Esophagus (tissue), 2 donors: ENCODE measurements around the gene SF3B3. TPM values are rescaled to one million over a fixed set of nuclear protein-coding genes. Genes with fewer than 3 reads are reported as not detected.
"Not testable (repeated sequence)": the region's sequence is repeated elsewhere in the genome, so short reads cannot be mapped to it uniquely, and the experiment has no call there.

Source experiments
- H3K27ac ChIP-seq, 2 donors: one replicate each; pipeline ENCODE4 v1.5.1; 2013; ENCODE audit warnings: low read depth in 2 of 2, mild to moderate bottlenecking in 2 of 2, inconsistent platforms in 1 of 2, low read length in 1 of 2, moderate library complexity in 1 of 2
- H3K27me3 ChIP-seq, 2 donors: one replicate each; pipeline ENCODE4 v1.6.1; 2013; ENCODE audit warnings: low read length in 2 of 2, control low read depth in 1 of 2, mild to moderate bottlenecking in 1 of 2; ENCODE audit not compliant: insufficient read depth in 2 of 2, control insufficient read depth in 1 of 2
- H3K36me3 ChIP-seq, 2 donors: one replicate each; pipeline ENCODE4 v1.6.1; 2013; ENCODE audit warnings: low read length in 1 of 2; ENCODE audit not compliant: control insufficient read depth in 2 of 2, insufficient read depth in 2 of 2
- H3K4me1 ChIP-seq, 2 donors: one replicate each; pipeline ENCODE4 v1.6.1; 2013; ENCODE audit warnings: low read length in 1 of 2; ENCODE audit not compliant: control insufficient read depth in 2 of 2, insufficient read depth in 2 of 2
- H3K4me3 ChIP-seq, 2 donors: one replicate each; pipeline ENCODE4 v1.5.1; 2013; ENCODE audit warnings: low read length in 2 of 2, mild to moderate bottlenecking in 2 of 2, low read depth in 1 of 2, moderate library complexity in 1 of 2
- H3K9me3 ChIP-seq, 2 donors: one replicate each; pipeline ENCODE4 v1.6.1; 2013; ENCODE audit warnings: mild to moderate bottlenecking in 2 of 2, low read depth in 1 of 2, low read length in 1 of 2, moderate library complexity in 1 of 2; ENCODE audit not compliant: control insufficient read depth in 2 of 2, insufficient read depth in 1 of 2
- WGBS, 2 donors: extraction: QIAGEN DNeasy Blood & Tissue Kit; methylation state at CpG; one replicate each; pipeline ENCODE4 v1.1.7; 2013; 5-methylcytosine and 5-hydroxymethylcytosine counted together
- polyA plus RNA-seq, 2 donors: library from polyadenylated mRNA; stranded (reverse); fragments of 200-250 nt; gene quantifications; one replicate each; pipeline ENCODE4 v1.2.3, GENCODE V29; 2013
- donor health status: healthy with polysubstance abuse.
- donor health status: Bipolar disorder and iron deficiency.

Gene SF3B3
- polyA plus RNA-seq, 2 donors = 114 to 129 TPM

DNA sequence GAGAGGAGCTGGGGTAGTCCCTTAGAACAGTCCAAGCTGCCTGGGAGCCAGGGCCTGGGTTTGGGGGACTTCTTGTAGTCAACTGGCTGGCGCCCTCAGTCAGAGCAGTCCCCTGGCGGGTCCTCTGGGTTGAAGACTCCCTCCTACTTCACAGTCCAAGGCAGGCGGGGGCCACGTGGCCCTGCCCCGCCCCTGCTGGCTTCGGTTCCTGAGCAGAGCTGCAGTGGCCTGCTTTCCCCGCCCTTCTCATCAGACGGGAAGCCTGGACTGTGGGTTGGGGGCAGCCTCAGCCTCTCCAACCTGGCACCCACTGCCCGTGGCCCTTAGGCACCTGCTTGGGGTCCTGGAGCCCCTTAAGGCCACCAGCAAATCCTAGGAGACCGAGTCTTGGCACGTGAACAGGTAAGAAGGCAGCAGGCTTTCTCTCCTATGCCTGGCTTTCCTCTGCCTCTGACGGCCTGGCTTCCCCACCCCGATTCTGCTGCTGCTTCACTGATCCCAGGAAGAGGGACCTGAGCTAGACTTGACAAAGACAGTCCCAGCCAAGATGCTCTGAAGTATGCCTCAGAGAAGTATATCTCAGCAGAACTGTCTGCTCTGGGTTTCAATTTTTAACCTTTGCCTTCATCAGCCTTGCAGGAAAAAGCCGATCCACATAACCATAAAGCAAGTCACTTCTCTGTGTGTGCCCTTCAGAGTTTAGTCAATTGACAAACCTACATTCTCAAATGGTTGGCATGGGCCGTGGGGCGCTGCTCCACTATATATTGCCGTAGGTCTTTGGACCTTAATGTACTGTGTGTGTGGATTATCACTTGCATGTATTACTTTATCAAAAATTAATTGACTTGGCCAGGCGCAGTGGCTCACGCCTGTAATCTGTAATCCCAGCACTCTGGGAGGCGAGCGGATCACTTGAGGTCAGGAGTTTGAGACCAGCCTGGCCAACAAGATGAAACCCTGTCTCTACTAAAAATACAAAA is 56.3 kb downstream of the SF3B3 start:
- Histone ChIP-seq H3K36me3 (no peaks in the 10 kb centered on the region), H3K4me3 (peak overlapping the region; percentile 30 to 46), H3K27ac (peak overlapping the region; percentile 39 to 90), H3K9me3 (no peaks in the 10 kb centered on the region), H3K4me1 (peaks cover 8 to 11% of the 10 kb centered on the region in 2 donors), H3K27me3 (no peaks in the 10 kb centered on the region)
- 46 to 48% methylated on average over 21 of the region's 21 CpGs for WGBS, 2 donors

DNA sequence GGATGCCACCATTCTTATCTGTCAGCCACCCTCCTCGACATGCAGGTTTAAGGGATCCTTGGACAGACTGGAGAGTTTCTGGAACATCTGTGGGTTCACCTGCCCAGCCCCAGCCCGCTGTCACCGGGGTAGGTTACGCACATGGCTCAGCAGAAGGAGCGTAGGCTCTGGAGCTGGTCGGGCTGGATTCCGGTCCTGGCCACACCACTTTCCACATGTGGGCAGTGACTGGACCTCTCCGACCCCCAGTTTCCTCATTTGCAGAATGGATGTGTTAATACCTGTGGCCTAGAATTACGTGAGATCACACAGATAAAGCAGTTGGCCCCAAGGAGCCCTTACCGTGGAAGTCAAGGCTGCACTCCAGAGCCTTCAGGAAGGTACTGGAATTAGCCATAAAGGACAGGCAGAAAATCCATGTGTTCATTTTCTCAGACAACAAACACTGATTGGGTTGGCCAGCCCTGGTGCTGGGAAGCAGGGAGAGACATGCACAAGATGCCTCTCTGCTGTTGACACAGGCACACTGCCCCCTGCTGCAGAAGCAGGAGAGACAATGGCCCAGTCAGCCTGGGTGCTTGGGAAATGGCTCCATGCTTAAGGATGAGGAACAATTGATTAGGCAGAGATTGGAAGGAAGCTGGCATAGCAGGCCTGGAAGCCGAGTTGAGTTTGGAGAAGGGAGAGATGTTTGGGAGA is 58.8 kb downstream of the SF3B3 start:
- peaks cover 8 to 11% of the 10 kb centered on the region in 2 donors for H3K4me1 ChIP-seq
- WGBS, 2 donors = 75 to 80% methylated on average over 11 of the region's 11 CpGs
- H3K27ac ChIP-seq = peak overlapping the region in 1 of 2 donors; percentile 62
- no peaks in the 10 kb centered on the region for H3K36me3 ChIP-seq
- H3K27me3 ChIP-seq = no peaks in the 10 kb centered on the region
- no peak overlapping the region for H3K4me3 ChIP-seq
- no peaks in the 10 kb centered on the region for H3K9me3 ChIP-seq

DNA sequence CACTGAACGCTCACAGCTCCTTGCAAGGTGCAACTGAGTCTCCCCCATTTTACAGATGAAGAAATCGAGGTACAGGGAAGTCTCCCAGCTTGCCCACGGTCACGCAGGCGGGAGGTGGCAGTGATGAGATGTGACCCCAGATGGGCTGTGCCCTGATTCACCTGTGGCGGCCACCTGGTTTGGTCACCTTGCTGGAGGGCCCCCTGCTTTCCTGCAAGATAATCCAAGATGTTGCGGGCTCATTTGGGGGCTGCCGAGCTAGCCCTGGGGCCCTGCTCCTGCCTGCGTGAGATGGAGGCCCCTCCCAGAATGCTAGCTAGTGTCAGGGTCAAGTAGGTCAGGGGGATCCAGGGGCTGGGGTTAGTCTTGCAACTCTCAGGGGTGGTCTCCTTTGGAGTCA is 63.1 kb downstream of the SF3B3 start:
- Histone ChIP-seq H3K4me3 (no peak overlapping the region), H3K36me3 (no peaks in the 10 kb centered on the region), H3K27me3 (no peaks in the 10 kb centered on the region), H3K4me1 (peaks cover 10 to 20% of the 10 kb centered on the region in 2 donors), H3K9me3 (no peaks in the 10 kb centered on the region), H3K27ac (peak overlapping the region in 1 of 2 donors; percentile 47)
- 89 to 96% methylated on average over 9 of the region's 9 CpGs for WGBS, 2 donors

DNA sequence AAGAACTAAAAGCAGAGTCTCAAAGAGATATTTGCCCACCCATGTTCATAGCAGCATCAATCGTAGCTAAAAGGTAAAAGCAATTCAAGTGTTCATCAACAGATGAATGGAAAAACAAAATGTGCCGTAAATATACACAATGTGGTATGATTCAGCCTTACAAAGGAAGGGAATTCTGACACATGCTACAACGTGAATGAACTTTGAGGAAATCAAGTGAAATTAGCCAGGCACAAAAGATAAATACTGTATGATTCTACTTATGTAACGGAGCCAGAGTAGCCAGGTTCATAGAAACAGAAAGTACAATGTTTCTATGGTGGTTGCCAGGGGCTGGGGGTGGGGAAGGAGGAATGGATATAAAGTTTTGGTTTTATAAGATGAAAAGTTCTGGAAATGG is 64.9 kb downstream of the SF3B3 start:
- peaks cover 8 to 22% of the 10 kb centered on the region in 2 donors for H3K4me1 ChIP-seq
- peak overlapping the region; percentile 33 to 71 for H3K27ac ChIP-seq
- H3K36me3 ChIP-seq = no peaks in the 10 kb centered on the region
- WGBS, 2 donors = 12 to 33% methylated on average over 4 of the region's 4 CpGs
- no peak overlapping the region for H3K4me3 ChIP-seq
- H3K9me3 ChIP-seq = no peaks in the 10 kb centered on the region
- H3K27me3 ChIP-seq = no peaks in the 10 kb centered on the region

DNA sequence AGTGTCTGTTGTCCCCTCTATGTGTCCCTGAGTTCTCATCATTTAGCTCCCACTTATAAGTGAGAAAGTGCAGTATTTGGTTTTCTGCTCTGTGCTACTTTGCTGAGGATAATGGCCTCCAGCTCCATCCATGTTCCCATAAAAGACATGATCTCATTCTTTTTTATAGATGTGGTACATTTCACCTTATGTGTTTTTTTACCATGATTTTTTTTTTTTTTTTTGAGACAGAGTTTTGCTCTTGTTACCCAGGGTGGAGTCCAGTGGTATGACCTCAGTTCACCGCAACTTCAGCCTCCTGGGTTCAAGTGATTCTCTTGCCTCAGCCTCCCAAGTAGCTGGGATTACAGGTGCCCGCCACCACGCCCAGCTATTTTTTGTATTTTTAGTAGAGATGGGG is 65.8 kb downstream of the SF3B3 start:
- H3K27me3 ChIP-seq, H3K4me3 ChIP-seq, H3K9me3 ChIP-seq, H3K36me3 ChIP-seq: not testable (repeated sequence)
- peaks cover 8 to 18% of the 10 kb centered on the region in 2 donors for H3K4me1 ChIP-seq
- peak overlapping the region in 1 of 2 donors; percentile 93 for H3K27ac ChIP-seq
- WGBS, 2 donors = 71 to 76% methylated on average over 3 of the region's 3 CpGs

DNA sequence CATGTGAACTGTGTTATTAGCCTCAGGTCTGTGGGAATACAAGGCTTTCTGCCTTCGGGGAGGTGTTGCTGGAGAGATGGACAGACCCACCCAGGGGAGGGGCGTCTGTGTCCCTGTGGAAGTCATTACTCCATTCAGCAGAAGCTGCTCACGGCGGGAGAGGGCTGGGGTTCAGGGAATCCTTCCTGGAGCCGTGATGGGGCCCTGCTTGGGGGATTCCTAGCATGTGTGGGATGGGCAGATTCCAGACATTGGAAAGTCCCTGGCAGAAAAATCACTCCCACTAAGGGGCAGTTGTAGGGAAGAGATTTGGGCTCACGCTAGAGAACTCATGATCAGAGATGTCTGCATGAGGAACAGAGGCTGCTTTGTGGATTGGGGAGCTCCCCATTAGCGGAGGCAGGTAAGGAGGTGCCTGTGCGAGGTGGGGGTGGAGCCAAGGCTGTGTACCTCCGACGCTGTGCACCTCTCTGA is 66.4 kb downstream of the SF3B3 start:
- Histone ChIP-seq H3K4me3 (no peak overlapping the region), H3K27ac (peak overlapping the region; percentile 93 to 98)
- 17 to 22% methylated on average over 10 of the region's 10 CpGs for WGBS, 2 donors

DNA sequence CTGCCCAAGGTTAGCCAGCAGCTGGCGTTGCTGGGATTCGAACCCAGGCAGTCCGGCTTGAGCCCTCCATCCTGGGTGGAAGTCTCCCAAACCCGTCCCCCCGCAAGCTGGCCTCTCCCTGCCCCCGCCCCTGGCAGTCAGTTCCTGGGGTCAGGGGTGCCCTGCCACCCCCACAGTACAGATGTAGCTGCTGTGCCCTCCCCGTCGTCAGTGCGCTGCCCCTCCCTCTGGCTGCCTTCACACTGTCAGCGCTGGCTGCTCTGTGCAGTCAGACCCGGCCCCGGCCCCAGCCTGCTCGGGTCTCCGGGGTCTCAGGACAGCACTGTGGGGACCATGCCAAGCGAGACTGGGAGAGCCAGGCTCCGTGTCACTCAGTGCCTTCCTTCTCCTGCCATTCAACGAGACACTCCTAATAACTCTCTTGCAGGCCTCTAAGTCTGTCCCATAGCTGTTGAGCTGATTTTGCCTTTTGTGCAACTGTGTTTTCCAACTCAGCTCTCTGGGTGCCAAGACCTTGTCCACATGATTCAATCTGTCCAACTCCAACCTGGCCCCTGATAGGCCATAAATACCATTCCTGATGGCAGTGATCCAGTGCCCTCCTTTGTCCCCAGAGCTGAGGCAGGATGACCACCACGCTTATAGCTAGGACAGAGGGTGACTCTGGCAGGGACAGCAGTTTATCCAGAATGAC is 67.3 kb downstream of the SF3B3 start:
- Histone ChIP-seq H3K27me3 (no peaks in the 10 kb centered on the region), H3K4me1 (peaks cover 8 to 18% of the 10 kb centered on the region in 2 donors), H3K27ac (peak overlapping the region; percentile 93 to 98), H3K4me3 (peak overlapping the region in 1 of 2 donors; percentile 26), H3K36me3 (no peaks in the 10 kb centered on the region), H3K9me3 (no peaks in the 10 kb centered on the region)
- WGBS, 2 donors = 39 to 59% methylated on average over 15 to 18 of the region's 18 CpGs

More for the DNA sequence above, 66.4 kb downstream of the SF3B3 start:
- Histone ChIP-seq H3K27me3 (no peaks in the 10 kb centered on the region), H3K4me1 (peaks cover 8 to 18% of the 10 kb centered on the region in 2 donors), H3K9me3 (no peaks in the 10 kb centered on the region), H3K36me3 (no peaks in the 10 kb centered on the region)

DNA sequence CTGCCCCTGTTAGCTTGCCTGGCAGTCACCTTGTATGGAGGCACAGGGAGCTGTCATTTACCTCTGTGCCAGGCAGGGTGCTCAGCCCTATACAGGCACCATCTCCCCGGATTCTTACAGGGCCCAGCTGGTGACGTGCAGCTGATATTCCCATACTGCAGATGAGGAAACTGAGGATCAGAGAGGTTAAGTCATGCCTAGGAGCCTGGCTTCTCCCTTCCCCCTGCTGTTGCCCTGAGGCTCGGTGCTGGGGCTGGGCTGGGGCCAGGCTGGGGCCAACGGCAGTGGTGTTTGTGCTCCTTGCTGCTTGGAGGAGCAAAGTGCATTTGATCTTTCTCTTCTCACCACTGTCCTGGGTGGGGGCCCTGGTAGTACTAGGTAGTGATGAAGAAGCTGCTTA is 68.0 kb downstream of the SF3B3 start:
- Histone ChIP-seq H3K4me3 (no peak overlapping the region), H3K9me3 (no peaks in the 10 kb centered on the region), H3K4me1 (peaks cover 8 to 18% of the 10 kb centered on the region in 2 donors), H3K27ac (peak overlapping the region; percentile 93 to 98), H3K36me3 (no peaks in the 10 kb centered on the region), H3K27me3 (no peaks in the 10 kb centered on the region)
- WGBS, 2 donors = 46 to 53% methylated on average over 4 of the region's 4 CpGs

DNA sequence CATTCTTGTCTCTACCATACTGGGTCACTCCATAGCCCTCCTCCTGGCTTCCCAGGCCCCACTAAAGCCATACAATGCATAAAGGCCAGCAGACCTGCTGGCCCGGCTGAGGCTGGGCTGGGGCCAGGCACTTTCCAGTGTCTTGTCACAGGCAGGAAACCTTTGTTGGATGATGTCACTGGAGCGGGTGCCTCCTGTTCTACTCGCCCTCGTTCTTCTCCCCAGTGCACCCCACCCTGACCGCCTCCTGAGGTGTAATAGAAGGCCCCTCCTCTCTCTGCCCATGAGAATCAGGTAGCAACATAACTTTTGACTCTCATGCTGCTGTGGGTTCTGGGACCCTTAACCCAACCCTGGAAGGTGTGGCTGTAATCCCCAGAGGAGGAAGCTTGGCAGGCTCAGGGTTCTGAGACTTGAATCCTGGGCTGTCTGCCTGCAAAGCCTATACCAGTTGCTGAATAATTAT is 68.5 kb downstream of the SF3B3 start:
- peak overlapping the region; percentile 93 to 98 for H3K27ac ChIP-seq
- no peak overlapping the region for H3K4me3 ChIP-seq
- H3K36me3 ChIP-seq = no peaks in the 10 kb centered on the region
- no peaks in the 10 kb centered on the region for H3K9me3 ChIP-seq
- H3K27me3 ChIP-seq = no peaks in the 10 kb centered on the region
- H3K4me1 ChIP-seq = peaks cover 8 to 18% of the 10 kb centered on the region in 2 donors
- WGBS, 2 donors = 20 to 42% methylated on average over 5 of the region's 5 CpGs
